Activated CD8-positive, alpha-beta T cell treated with anti-CD3 and anti-CD28 coated beads, Interleukin-2, amount 10 ng/mL, durations not matched to agents 7 days and 5 days (primary cell): ENCODE measurements around the gene CDH2. TPM values are rescaled to one million over a fixed set of nuclear protein-coding genes. Genes with fewer than 3 reads are reported as not detected.

Experiments
- ATAC-seq: fragments of 150-1000 bp; cut with Tn5 transposase; one replicate; pipeline ENCODE4 v1.10.0; 2021; ENCODE audit warnings: moderate library complexity
- CTCF ChIA-PET: fragments of 350-600 bp; sonication (Branson Sonifier 250); formaldehyde crosslinking; loops from one replicate; lab custom pipeline; 2021; ENCODE audit warnings: antibody characterized with exemption; lab: Charles Lee
- POLR2A ChIA-PET: fragments of 350-600 bp; sonication (Branson Sonifier 250); formaldehyde crosslinking; loops from one replicate; lab custom pipeline; 2021; ENCODE audit warnings: antibody characterized with exemption; lab: Charles Lee
- DNase-seq: peaks from one replicate; pipeline ENCODE4 v3.0.0-alpha.2; 2020
- H3K27ac Mint-ChIP-seq: one replicate; pipeline ENCODE4 v1.8.0; 2021; ENCODE audit warnings: mild to moderate bottlenecking, mixed read lengths
- H3K27me3 Mint-ChIP-seq: one replicate; pipeline ENCODE4 v1.8.0; 2021; ENCODE audit warnings: low read depth, mixed read lengths
- H3K36me3 Mint-ChIP-seq: one replicate; pipeline ENCODE4 v1.8.0; 2021; ENCODE audit warnings: low read depth, mixed read lengths
- H3K4me1 Mint-ChIP-seq: one replicate; pipeline ENCODE4 v1.8.0; 2021; ENCODE audit warnings: low read depth, mixed read lengths
- H3K4me3 Mint-ChIP-seq: one replicate; pipeline ENCODE4 v1.8.0; 2021; ENCODE audit warnings: mild to moderate bottlenecking, mixed read lengths
- H3K9me3 Mint-ChIP-seq: one replicate; pipeline ENCODE4 v1.8.0; 2022; ENCODE audit warnings: mixed read lengths; ENCODE audit not compliant: insufficient read depth
- total RNA-seq, 2 experiments: library from RNA; stranded (reverse); gene quantifications; one replicate each; pipeline ENCODE4 v1.2.3, GENCODE V29; 2021

The CDH2 gene
- total RNA-seq, 2 experiments from 2014 or later, result 0.11 to 0.21 TPM

DNA sequence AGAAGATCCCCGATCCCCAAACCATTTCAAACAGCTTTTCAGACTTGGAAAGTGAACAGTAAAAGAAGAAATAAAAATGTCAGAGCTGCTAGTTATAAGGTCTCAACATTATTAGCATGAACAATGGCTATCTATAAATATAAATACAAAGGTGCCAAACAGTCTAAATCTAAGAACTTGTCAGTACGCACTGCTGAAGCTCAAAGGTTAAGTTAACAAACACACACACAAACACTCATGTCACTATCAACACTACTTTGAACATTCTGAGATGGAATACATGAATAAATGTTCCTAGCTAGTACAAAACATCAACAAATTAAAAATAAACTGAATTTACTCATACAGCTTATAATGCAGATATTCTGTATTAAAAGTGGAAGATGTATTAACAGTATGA is 108.7 kb downstream of the CDH2 start:
- Mint-ChIP-seq H3K36me3 (no peaks in the 10 kb centered on the region), H3K27me3 (no peaks in the 10 kb centered on the region), H3K4me1 (no peaks in the 10 kb centered on the region), H3K27ac (no peak overlapping the region), H3K9me3 (peaks cover 3% of the 10 kb centered on the region), H3K4me3 (no peak overlapping the region)
- CTCF ChIA-PET, result no interaction called here
- POLR2A ChIA-PET, result no interaction called here
- DNase-seq, result no peak
- no peak for ATAC-seq

DNA sequence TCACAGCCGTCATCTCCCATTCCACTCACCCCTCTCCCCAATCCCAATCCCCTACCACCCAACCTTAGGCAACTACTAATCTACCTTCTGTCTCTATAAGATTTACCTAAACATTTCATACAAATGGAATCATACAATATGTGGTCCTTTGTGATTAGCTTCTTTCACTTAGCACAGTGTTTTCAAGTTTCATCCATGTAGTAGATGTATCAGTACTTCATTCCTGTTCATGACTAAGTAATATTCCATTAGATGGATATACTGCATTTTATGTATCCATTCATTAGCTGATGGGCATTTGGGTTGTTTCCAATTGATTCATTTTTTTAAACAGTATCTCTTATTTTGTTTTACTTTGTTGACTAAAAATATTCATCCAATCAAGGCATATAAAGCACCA is 109.6 kb downstream of the CDH2 start:
- Mint-ChIP-seq H3K27ac (no peak overlapping the region), H3K4me1 (no peaks in the 10 kb centered on the region), H3K4me3 (no peak overlapping the region), H3K9me3 (peaks cover 3% of the 10 kb centered on the region), H3K27me3 (no peaks in the 10 kb centered on the region), H3K36me3 (no peaks in the 10 kb centered on the region)
- ChIA-PET CTCF (no interaction called here), POLR2A (no interaction called here)
- ATAC-seq (no peak), DNase-seq (no peak)

DNA sequence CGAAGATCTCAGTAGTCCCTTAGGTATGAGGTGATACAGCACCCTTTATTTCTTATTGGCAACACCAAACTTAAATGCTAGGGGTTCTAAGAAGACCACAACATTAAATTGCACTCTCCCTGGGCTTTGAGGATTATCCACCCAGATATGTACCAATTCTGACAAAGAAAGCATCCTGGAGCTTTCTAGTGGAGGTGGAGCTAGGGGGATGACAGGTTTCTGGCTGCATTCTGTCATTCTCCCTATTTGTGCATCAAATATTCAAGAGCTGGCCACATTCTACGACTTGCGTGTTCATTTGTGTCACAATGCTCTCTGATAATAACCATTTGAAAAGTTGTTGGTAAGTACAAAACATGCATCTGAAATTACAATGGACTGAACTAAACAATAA is 111.1 kb downstream of the CDH2 start:
- no peaks in the 10 kb centered on the region for H3K4me1 Mint-ChIP-seq
- ATAC-seq (no peak), DNase-seq (no peak)
- H3K36me3 Mint-ChIP-seq, result no peaks in the 10 kb centered on the region
- H3K4me3 Mint-ChIP-seq, result no peak overlapping the region
- POLR2A ChIA-PET, result no interaction called here
- H3K27ac Mint-ChIP-seq, result no peak overlapping the region
- H3K27me3 Mint-ChIP-seq, result no peaks in the 10 kb centered on the region
- peaks cover 3% of the 10 kb centered on the region for H3K9me3 Mint-ChIP-seq
- CTCF ChIA-PET, result no interaction called here

DNA sequence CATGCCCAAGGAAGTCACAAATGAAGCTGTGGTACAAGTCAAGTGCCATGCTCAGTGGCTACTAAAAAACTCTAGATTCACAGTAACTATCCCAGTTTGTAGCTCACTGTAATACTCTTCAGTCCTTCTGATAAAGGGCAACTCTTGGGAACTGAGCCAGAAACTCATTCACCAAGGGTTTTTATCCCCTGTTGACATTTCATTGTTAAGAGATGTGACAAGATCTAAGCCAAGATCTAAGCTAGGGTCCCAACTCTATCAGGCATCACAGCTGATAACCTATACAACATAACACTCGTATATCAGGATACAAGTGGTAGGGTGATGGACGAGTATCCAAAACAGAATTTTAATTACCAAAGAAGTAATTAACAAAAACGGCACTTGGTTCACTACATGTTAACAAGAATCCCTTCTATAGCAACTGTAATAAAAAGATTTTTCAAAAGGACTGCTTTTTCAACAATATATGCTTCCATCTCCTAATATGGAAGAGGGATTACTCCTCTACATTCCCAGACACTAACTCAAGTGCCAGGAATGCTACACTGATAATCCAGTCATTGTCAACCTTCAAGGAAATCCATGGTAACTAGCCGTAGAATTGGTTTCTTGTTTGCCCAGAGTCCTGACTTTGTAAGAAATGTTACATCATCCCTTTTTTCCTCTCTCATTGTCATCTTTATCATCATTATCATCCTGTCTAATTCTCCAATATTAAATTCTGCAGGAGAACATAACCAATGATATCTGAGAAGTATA is 111.7 kb downstream of the CDH2 start:
- H3K27me3 Mint-ChIP-seq, result no peaks in the 10 kb centered on the region
- H3K27ac Mint-ChIP-seq, result no peak overlapping the region
- no peak for ATAC-seq
- CTCF ChIA-PET, result no interaction called here
- no peaks in the 10 kb centered on the region for H3K4me1 Mint-ChIP-seq
- POLR2A ChIA-PET, result no interaction called here
- H3K9me3 Mint-ChIP-seq, result peaks cover 3% of the 10 kb centered on the region
- no peaks in the 10 kb centered on the region for H3K36me3 Mint-ChIP-seq
- no peak overlapping the region for H3K4me3 Mint-ChIP-seq
- no peak for DNase-seq

- H3K9me3 Mint-ChIP-seq, result peaks cover 3% of the 10 kb centered on the region
- ChIA-PET POLR2A (no interaction called here), CTCF (no interaction called here)
- no peaks in the 10 kb centered on the region for H3K27me3 Mint-ChIP-seq
- ATAC-seq (no peak), DNase-seq (no peak)
- no peaks in the 10 kb centered on the region for H3K4me1 Mint-ChIP-seq
- H3K36me3 Mint-ChIP-seq, result no peaks in the 10 kb centered on the region
- no peak overlapping the region for H3K4me3 Mint-ChIP-seq
- H3K27ac Mint-ChIP-seq, result no peak overlapping the region
Measured at GRCh38 chr18:28063926-28064325, 113.0 kb downstream of the CDH2 start.

DNA sequence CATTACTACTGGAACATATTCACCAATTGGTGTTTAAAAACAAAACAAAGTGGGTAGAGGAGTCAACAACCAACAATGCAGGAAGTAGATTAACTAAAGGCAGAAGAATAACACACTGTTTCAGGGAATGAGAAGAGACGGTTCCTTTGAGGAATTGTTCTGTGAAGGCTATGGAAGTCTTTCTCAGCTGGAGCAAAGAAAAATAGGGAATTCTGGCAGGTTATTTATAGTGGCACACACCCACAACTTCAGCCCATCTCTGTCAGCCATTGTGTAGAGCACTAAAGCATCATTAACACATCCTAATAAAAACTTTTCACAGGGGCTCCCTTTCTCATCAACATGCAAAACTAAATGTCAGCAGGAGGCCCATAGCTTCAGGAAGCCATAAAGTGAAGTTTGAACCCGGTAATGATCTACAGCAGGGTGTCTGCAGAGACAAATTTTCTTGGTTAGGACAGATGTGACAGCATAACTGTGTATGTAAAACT is 113.6 kb downstream of the CDH2 start:
- H3K27ac Mint-ChIP-seq, result no peak overlapping the region
- DNase-seq (no peak), ATAC-seq (no peak)
- H3K4me3 Mint-ChIP-seq, result no peak overlapping the region
- ChIA-PET POLR2A (no interaction called here), CTCF (no interaction called here)
- H3K36me3 Mint-ChIP-seq, result no peaks in the 10 kb centered on the region
- no peaks in the 10 kb centered on the region for H3K27me3 Mint-ChIP-seq
- H3K4me1 Mint-ChIP-seq, result no peaks in the 10 kb centered on the region
- peaks cover 3% of the 10 kb centered on the region for H3K9me3 Mint-ChIP-seq

GRCh38 chr18:28062443-28062842 is 114.5 kb downstream of the CDH2 start:
- Mint-ChIP-seq H3K9me3 (peaks cover 3% of the 10 kb centered on the region), H3K4me3 (no peak overlapping the region), H3K4me1 (no peaks in the 10 kb centered on the region), H3K27ac (no peak overlapping the region), H3K27me3 (no peaks in the 10 kb centered on the region), H3K36me3 (no peaks in the 10 kb centered on the region)
- ChIA-PET POLR2A (no interaction called here), CTCF (no interaction called here)
- no peak for DNase-seq
- ATAC-seq, result no peak

DNA sequence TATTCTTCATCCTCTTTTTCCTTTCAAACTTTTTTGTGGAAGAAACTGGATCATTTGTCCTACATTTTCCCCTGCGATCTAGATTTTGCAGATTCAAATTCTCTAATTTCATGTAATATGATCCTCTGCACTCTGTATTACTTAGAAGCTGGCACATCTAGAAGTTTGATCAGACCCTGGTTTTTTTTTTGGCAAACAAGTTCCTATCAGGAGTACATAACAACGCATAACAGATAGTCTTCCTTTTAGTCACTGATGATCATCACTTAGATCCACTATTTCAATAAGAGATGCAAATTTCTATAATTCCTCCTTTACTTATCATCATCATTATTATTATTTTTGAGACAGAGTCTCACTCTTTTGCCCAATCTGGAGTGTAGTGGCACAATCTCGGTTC is 117.1 kb downstream of the CDH2 start:
- Mint-ChIP-seq H3K27me3 (no peaks in the 10 kb centered on the region), H3K4me3 (no peak overlapping the region), H3K27ac (no peak overlapping the region), H3K4me1 (no peaks in the 10 kb centered on the region), H3K36me3 (no peaks in the 10 kb centered on the region), H3K9me3 (no peaks in the 10 kb centered on the region)
- ATAC-seq, result no peak
- CTCF ChIA-PET, result no interaction called here
- no peak for DNase-seq
- POLR2A ChIA-PET, result no interaction called here

- no peak for DNase-seq
- Mint-ChIP-seq H3K9me3 (no peaks in the 10 kb centered on the region), H3K36me3 (no peaks in the 10 kb centered on the region), H3K27ac (no peak overlapping the region), H3K4me3 (no peak overlapping the region), H3K4me1 (no peaks in the 10 kb centered on the region), H3K27me3 (no peaks in the 10 kb centered on the region)
- CTCF ChIA-PET, result no interaction called here
- ATAC-seq, result no peak
- POLR2A ChIA-PET, result no interaction called here
Measured at GRCh38 chr18:28050545-28050944, 126.4 kb downstream of the CDH2 start.

- H3K27me3 Mint-ChIP-seq, result no peaks in the 10 kb centered on the region
- H3K36me3 Mint-ChIP-seq, result no peaks in the 10 kb centered on the region
- ChIA-PET POLR2A (no interaction called here), CTCF (no interaction called here)
- ATAC-seq (no peak), DNase-seq (no peak)
- no peaks in the 10 kb centered on the region for H3K4me1 Mint-ChIP-seq
- no peak overlapping the region for H3K27ac Mint-ChIP-seq
- no peak overlapping the region for H3K4me3 Mint-ChIP-seq
- peaks cover 5% of the 10 kb centered on the region for H3K9me3 Mint-ChIP-seq
Measured at GRCh38 chr18:28048612-28049011, 128.3 kb downstream of the CDH2 start.

DNA sequence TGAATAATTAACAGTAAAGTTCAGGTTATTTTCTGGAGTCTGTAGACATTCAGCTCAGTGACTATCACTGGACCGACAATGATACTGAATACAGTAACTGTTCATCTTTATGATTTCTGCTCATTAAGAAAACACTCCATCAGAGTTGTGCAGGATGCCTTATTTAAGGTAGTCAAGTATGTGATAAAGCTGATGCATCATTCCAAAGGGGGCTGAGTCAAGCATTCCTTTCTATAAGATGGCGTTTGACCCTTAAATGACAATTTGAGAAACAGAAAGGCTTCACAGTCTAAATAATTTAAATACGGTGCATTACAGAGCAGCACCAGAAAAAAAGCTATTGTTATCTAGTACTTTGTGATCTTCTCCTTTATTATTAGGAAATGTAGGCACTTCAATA is 131.1 kb downstream of the CDH2 start:
- ChIA-PET CTCF (no interaction called here), POLR2A (no interaction called here)
- no peaks in the 10 kb centered on the region for H3K36me3 Mint-ChIP-seq
- no peaks in the 10 kb centered on the region for H3K4me1 Mint-ChIP-seq
- no peak for ATAC-seq
- no peak overlapping the region for H3K4me3 Mint-ChIP-seq
- H3K9me3 Mint-ChIP-seq, result peaks cover 5% of the 10 kb centered on the region
- no peak overlapping the region for H3K27ac Mint-ChIP-seq
- DNase-seq, result no peak
- no peaks in the 10 kb centered on the region for H3K27me3 Mint-ChIP-seq

GRCh38 chr18:28045176-28045810 is 131.6 kb downstream of the CDH2 start:
- peaks cover 5% of the 10 kb centered on the region for H3K9me3 Mint-ChIP-seq
- H3K36me3 Mint-ChIP-seq, result no peaks in the 10 kb centered on the region
- CTCF ChIA-PET, result no interaction called here
- DNase-seq (no peak), ATAC-seq (no peak)
- POLR2A ChIA-PET, result no interaction called here
- H3K27ac Mint-ChIP-seq, result no peak overlapping the region
- H3K4me3 Mint-ChIP-seq, result no peak overlapping the region
- H3K4me1 Mint-ChIP-seq, result no peaks in the 10 kb centered on the region
- no peaks in the 10 kb centered on the region for H3K27me3 Mint-ChIP-seq
